SK-N-SH treated with all-trans-retinoic acid at 6 μM for 48 hours (cell line): ENCODE measurements around the gene VCX3B.

Experiments used
- ARNTL ChIP-seq: fragments of 450-650 bp; formaldehyde crosslinking; IDR thresholded peaks from 2 replicates; pipeline ENCODE4 v1.5.0; 2020; ENCODE audit warnings: low read depth, mild to moderate bottlenecking, moderate library complexity, borderline replicate concordance
- CREB5 ChIP-seq: fragments of 250-450 bp; sonication (Bioruptor Pico); IDR thresholded peaks from 2 replicates; pipeline ENCODE4 v1.5.1; 2020; ENCODE audit warnings: low read depth, mild to moderate bottlenecking, moderate library complexity
- CSRNP3 ChIP-seq: fragments of 250-450 bp; sonication (Bioruptor Pico); IDR thresholded peaks from 2 replicates; pipeline ENCODE4 v1.5.1; 2021; ENCODE audit warnings: mild to moderate bottlenecking, moderate library complexity
- GLIS3 ChIP-seq: fragments of 250-450 bp; sonication (Bioruptor Pico); IDR thresholded peaks from 2 replicates; pipeline ENCODE4 v1.5.0; 2020; ENCODE audit warnings: mild to moderate bottlenecking, moderate library complexity
- OSR1 ChIP-seq: fragments of 250-450 bp; sonication (Bioruptor Pico); IDR thresholded peaks from 2 replicates; pipeline ENCODE4 v1.8.0; 2022; ENCODE audit warnings: moderate library complexity, mild to moderate bottlenecking, inconsistent platforms
- PPARA ChIP-seq: fragments of 250-450 bp; sonication (Bioruptor Pico); IDR thresholded peaks from 2 replicates; pipeline ENCODE4 v1.5.0; 2020; ENCODE audit warnings: mild to moderate bottlenecking, borderline replicate concordance
- RARB ChIP-seq: fragments of 250-450 bp; sonication (Bioruptor Pico); IDR thresholded peaks from 2 replicates; pipeline ENCODE4 v1.8.0; 2021; ENCODE audit warnings: mild to moderate bottlenecking, moderate library complexity
- ZFP3 ChIP-seq: fragments of 250-450 bp; sonication (Bioruptor Pico); IDR thresholded peaks from 2 replicates; pipeline ENCODE4 v1.5.0; 2020; ENCODE audit warnings: mild to moderate bottlenecking, moderate library complexity
- ZNF565 ChIP-seq: fragments of 450-650 bp; formaldehyde crosslinking; conservative IDR thresholded peaks from 2 replicates; pipeline ENCODE4 v1.5.0; 2020; ENCODE audit warnings: low read depth, mild to moderate bottlenecking, moderate library complexity
- ZNF70 ChIP-seq: fragments of 450-650 bp; formaldehyde crosslinking; IDR thresholded peaks from 2 replicates; pipeline ENCODE4 v1.5.0; 2020; ENCODE audit warnings: mild to moderate bottlenecking, moderate library complexity
- TF ChIP-seq, protein P1 (sequence below): fragments of 250-450 bp; sonication (Bioruptor Pico); IDR thresholded peaks from 2 replicates; pipeline ENCODE4 v1.8.0; 2020; ENCODE audit warnings: mild to moderate bottlenecking, moderate library complexity, borderline replicate concordance
- TF ChIP-seq, protein P2 (sequence below): fragments of 250-450 bp; sonication (Bioruptor Pico); IDR thresholded peaks from 2 replicates; pipeline ENCODE4 v1.8.0; 2021; ENCODE audit warnings: low read depth, mild to moderate bottlenecking, moderate library complexity, borderline replicate concordance

GRCh38 chrX:8462488-8462887, 2.1 kb upstream of the VCX3B start:
- no peak for TF ChIP-seq GLIS3 (CRISPR knock-in tag)
- TF ChIP-seq ZNF565 (CRISPR knock-in tag), result no peak
- no peak for TF ChIP-seq ARNTL
- TF ChIP-seq OSR1 (CRISPR knock-in tag), result no peak
- no peak for TF ChIP-seq PPARA (CRISPR knock-in tag)
- TF ChIP-seq ZFP3 (CRISPR knock-in tag), result no peak
- no peak for TF ChIP-seq RARB (CRISPR knock-in tag)
- TF ChIP-seq CREB5 (CRISPR knock-in tag), result no peak
- no peak for TF ChIP-seq CSRNP3
- no peak for TF ChIP-seq ZNF70 (CRISPR knock-in tag)
- TF ChIP-seq, protein P1, sequence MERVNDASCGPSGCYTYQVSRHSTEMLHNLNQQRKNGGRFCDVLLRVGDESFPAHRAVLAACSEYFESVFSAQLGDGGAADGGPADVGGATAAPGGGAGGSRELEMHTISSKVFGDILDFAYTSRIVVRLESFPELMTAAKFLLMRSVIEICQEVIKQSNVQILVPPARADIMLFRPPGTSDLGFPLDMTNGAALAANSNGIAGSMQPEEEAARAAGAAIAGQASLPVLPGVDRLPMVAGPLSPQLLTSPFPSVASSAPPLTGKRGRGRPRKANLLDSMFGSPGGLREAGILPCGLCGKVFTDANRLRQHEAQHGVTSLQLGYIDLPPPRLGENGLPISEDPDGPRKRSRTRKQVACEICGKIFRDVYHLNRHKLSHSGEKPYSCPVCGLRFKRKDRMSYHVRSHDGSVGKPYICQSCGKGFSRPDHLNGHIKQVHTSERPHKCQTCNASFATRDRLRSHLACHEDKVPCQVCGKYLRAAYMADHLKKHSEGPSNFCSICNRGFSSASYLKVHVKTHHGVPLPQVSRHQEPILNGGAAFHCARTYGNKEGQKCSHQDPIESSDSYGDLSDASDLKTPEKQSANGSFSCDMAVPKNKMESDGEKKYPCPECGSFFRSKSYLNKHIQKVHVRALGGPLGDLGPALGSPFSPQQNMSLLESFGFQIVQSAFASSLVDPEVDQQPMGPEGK (CRISPR knock-in tag), result no peak
- TF ChIP-seq, protein P2, sequence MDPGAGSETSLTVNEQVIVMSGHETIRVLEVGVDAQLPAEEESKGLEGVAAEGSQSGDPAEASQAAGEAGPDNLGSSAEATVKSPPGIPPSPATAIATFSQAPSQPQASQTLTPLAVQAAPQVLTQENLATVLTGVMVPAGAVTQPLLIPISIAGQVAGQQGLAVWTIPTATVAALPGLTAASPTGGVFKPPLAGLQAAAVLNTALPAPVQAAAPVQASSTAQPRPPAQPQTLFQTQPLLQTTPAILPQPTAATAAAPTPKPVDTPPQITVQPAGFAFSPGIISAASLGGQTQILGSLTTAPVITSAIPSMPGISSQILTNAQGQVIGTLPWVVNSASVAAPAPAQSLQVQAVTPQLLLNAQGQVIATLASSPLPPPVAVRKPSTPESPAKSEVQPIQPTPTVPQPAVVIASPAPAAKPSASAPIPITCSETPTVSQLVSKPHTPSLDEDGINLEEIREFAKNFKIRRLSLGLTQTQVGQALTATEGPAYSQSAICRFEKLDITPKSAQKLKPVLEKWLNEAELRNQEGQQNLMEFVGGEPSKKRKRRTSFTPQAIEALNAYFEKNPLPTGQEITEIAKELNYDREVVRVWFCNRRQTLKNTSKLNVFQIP, result no peak
